GM18505 (cell line): ENCODE measurements around the gene ADAM10.

Experiments
- ATAC-seq: cut with Tn5 transposase; IDR thresholded peaks from one replicate; pipeline ENCODE4 v1.9.1; 2021; ENCODE audit not compliant: unreplicated experiment
- POLR2A ChIP-seq: IDR thresholded peaks from 4 replicates; pipeline ENCODE4 v1.6.1; 2011; ENCODE audit warnings: borderline replicate concordance; ENCODE audit not compliant: insufficient read depth, insufficient read length; ENCODE audit errors: extremely low read depth

The ADAM10 gene

DNA sequence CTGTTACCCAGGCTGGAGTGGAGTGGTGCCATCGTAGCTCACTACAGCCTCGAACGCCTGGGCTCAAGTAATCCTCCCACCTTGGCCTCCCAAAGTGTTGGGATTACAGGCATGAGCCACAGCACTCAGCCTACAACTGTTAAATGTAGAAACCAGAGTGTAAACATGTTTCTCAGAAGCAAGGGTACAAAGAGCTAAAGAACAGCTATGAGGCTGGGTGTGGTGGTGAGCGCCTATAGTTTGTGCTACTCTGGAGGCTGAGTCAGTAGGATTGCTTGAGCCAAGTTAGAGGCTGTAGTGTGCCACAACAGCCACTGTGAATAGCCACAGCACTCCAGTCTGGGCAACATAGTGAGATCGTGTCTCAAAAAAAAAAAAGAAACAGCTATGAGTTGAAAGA lies 16.8 kb upstream of the ADAM10 start:
- no peak for ATAC-seq
- TF ChIP-seq POLR2A, result no peak

DNA sequence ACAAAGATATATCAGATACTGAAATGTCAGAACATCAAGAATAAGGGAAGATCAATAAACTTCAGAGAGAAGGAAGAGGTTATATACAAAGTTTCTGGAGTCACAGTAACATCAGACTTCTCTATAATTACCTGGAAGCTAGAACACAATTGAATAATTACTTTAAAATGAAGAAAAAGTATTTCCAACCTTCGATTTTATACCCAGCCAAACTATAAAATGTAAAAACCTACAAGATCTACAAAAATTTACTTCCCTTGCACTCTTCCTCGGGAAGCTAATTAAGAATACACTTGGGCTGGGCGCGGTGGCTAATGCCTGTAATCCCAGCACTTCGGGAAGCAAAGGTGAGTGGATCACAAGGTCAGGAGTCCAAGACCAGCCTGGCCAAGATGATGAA lies 15.0 kb upstream of the ADAM10 start:
- TF ChIP-seq POLR2A, result no peak
- no peak for ATAC-seq

DNA sequence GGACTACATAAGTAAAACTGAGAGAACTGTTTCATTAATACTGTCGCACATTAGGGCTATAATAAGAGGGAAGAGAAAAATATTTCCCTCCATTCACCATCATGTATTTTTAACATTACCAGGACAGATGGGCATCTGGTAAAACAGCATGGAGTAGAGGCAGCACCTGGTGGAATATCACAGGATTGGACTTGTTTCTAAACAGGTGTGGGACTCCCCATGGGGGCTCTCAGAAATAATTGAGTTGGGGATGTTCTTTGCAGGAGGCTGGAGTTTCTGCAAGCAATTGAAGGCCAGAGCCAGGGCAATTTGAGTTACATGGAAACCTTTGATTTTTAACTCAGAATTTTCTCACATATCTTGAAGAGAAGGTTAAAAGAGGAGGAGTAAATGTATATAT lies 13.2 kb upstream of the ADAM10 start:
- no peak for TF ChIP-seq POLR2A
- no peak for ATAC-seq

DNA sequence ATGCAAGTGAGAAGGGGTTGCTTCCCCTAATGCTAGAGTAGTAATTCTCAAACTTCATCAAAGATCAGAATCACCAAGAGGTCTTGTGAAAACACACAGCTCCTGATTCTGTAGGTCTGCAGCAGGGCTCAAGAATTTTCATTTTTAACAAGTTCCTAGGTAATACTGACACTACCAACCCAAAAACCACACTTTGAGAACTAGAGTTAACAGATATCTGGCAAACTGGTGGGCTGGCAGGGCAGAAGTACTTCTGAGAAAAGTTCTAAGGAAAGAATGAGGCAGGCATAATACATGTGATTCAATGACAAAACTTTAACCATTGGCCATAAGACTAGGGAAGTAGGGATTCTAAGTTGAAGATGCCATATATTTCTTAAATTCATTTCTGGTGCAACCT lies 12.8 kb upstream of the ADAM10 start:
- ATAC-seq, result no peak
- no peak for TF ChIP-seq POLR2A

DNA sequence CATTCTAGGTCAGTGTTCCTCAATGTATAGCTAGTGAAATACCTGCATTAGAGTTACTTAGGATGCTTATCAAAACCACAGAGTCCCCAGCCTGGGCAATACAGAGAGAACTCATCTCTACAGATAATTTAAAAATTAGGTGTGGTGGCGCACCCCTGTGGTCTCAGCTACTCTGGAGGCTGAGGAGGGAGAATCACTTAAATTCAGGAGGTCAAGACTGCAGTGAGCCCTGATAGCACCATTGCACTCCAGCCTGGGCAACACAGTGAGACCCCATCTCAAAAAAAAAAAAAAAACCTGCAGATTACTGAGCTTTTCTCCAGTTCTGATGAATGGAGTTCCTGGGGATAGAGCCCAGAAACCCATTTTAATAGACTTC lies 11.5 kb upstream of the ADAM10 start:
- no peak for ATAC-seq
- no peak for TF ChIP-seq POLR2A

DNA sequence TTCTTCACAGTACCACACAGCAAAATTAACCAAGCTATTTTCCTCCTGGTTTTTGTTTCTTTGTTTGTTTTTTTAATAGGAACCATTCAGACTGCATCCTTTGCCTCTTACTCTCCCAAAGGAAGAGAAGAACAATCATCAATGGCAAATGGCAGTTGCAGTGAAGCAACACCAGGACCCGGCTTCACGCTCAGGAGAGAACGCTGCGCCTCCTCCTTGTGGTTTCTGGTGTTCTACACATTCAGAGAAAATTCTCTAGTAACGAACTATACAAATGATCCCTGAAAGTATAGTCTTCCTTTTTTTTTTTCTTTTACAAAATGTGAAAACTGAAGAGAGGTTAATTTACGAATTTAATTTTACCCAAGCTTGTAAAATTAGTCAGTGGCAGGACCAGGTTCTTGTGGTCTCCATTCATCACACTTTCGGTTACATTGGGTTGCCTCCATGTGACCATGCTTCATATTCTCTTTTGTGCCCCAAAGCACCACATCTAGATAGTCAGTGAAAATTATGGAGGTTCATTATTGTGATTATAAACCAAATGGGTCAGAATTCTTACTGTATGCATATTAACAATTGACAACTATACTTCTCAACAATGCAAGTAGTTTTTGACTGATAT lies 11.0 kb upstream of the ADAM10 start:
- no peak for ATAC-seq
- TF ChIP-seq POLR2A, result no peak

DNA sequence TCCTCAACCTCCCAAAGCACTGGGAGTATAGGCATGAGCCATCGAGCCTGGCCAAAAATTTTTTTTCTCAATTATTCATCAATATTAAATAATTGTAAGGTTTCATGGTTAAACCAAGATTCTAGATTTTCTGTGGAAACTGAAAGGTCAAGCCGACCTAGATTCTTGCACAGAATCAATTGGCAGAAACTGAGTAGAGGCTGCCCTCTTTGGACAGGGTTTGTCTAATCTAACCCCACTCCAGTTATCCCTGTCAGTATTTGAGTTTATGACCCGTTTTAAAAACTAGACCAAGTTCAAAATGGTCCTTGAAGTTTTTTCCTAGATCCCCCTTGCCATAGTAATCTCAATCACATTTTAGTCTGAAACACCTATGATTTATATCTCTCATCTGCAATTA lies 8.6 kb upstream of the ADAM10 start:
- no peak for ATAC-seq
- no peak for TF ChIP-seq POLR2A

DNA sequence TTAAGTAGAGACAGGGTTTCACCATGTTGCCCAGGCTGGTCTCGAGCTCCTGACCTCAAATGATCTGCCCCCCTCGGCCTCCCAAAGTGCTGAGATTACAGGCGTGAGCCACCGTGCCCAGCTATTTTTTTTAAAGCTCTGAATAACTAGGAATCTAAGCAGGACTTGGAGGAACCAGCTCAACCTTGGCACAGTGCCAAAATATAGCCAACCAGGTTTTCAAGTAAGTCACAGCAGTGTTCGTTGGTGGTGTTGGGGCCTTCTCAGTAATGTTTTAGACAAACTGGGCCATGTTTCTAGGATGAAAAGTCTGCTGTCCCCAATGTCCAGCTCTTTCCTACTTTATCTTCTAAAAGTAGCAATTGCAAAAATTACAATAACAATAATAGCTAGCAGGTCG lies 6.4 kb upstream of the ADAM10 start:
- no peak for TF ChIP-seq POLR2A
- no peak for ATAC-seq

DNA sequence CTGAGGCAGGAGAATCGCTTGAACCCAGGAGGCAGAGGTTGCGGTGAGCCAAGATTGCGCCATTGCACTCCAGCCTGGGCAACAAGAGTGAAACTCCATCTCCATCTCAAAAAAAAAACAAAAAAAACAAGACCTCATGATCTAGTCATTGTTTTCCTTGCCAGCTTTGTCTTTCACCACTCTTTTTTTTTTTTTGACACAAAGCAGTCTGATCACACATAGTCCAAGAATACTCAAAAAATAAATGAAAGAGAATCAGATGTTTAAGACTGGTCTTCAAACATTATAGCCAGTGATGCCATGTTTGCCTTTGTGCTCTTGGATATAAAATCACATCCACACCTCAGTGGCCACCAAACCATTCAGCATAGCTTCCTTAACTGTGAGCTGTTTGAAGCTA lies 5.8 kb upstream of the ADAM10 start:
- TF ChIP-seq POLR2A, result no peak
- ATAC-seq, result no peak

DNA sequence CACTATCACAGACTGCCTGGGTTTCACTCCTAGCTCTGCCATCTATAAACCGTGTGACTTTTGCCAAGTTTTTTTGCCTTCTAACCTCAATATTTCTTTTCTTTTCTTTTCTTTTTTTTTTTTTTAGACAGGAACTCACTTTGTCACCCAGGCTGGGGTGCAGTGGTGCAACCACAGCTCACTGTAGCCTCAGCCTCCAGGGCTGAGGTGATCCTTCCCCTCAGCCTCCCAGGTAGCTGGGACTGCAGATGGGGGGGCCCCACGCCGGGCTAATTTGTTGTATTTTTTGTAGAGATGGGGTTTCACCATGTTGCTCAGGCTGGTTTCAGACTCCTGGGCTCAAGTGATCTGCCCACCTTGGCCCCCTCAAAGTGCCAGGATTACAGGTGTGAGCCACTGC lies 3.2 kb upstream of the ADAM10 start:
- TF ChIP-seq POLR2A, result no peak
- no peak for ATAC-seq

DNA sequence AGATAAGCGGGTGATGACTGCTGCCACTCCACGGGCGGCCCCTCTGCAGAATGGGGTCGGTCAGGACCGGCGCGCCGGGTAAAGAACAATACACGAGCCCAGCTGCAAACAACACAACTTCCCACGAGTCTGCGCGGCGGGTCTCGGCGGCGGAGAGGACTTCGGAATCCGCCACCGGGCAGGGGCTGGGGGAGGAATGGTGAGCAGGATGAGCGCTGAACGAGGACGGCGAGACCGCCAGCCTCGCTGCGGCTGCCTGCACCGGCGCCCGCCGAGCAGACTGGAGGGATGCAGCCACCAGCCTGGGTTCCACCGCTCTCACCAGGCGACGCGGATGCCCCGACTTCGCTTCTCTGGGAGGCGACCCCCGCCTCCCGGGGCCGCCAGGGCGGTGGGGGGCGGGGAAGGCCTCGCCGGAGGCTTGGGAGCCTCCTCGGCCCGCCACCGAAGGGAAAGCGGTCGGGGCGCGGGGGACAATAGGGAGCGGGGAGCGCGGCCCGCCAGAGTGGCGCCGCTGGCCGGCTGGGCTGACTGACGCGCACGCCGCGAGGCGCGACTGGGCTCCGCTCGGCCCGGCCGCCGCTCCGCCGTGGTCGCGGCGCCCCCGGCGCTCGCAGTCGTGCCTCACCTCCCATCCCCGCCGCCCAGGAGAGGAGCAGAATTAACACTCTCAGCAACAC lies 515 bp downstream of the ADAM10 start:
- ATAC-seq, result peak; percentile 40
- no peak for TF ChIP-seq POLR2A

DNA sequence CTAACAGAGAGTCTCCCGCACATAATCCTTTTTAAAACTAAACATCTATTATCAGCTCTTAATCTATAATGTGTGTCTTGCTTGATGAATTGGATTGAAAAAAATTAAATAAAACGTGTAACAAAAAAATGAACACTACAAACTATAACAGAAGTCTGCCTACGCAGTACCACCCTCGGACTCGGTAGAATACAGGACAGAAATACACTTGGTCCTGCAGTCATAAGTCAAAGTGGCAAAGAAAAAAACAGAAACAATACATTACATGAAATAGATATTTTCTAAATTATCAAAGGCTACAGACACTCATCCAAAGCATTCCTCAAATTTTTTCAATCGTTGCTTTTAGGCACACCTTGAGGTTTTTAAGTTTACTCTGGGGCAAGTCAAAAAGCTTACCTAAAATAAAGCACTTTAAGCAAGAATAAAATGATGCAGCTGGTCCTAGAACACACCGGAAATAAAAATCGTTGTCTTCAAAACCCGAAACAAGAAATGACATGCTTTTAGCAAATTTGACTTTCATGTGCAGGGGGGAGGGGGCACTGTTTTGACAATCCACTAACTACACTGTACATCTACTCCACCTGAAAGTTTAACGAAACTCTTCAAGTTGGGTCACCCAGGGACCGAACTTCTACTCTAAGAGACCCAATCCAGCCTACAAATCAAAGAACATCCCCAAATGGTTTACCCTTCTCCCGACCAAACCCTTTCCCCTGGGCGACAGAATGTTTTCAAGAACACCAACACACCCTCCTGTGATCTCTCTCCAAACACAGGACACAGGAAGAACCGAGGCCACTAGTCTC lies 1.3 kb downstream of the ADAM10 start:
- no peak for TF ChIP-seq POLR2A
- peak; percentile 7 for ATAC-seq

DNA sequence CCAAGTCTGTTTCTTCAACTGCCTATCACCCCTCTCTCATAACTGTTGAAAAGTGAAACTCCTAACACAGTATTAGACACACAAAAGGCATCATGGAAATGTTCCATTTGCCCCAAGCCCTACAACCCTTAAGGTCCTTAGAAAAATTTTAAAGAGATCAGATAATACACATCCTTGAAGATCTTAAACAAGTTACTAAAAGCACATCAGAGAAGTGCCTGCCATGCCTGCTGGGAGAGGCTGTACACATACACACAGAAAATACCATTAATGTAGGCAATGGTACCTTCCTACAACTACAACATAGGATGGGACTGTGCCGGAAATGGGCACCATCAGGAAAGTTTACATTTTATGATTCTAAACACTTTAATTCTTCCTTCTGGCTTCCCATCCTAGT lies 3.3 kb downstream of the ADAM10 start:
- no peak for TF ChIP-seq POLR2A
- no peak for ATAC-seq
